DND-41 (cell line): ENCODE measurements around the gene TTC39A.

Experiments used
- ATAC-seq: fragments of 200-7000 bp; cut with Tn5 transposase; 3 replicates; pipeline ENCODE4 v1.9.1; 2021; ENCODE audit warnings: low read depth; ENCODE audit not compliant: insufficient read depth
- DNase-seq: peaks from one replicate; pipeline ENCODE4 v3.0.0-alpha.2; 2020
- H2AFZ ChIP-seq: 2 replicates; pipeline ENCODE4 v1.6.0; 2012; ENCODE audit warnings: low read depth, low read length
- H3K27ac ChIP-seq: 2 replicates; pipeline ENCODE4 v1.5.1; 2012; ENCODE audit warnings: low read length, inconsistent platforms
- H3K27me3 ChIP-seq: fragments of 200-600 bp; sonication (generic); 2 replicates; pipeline ENCODE4 v1.6.0; 2012; ENCODE audit warnings: low read length, mild to moderate bottlenecking, inconsistent platforms; ENCODE audit not compliant: insufficient read depth, poor library complexity
- H3K36me3 ChIP-seq: 2 replicates; pipeline ENCODE4 v1.5.1; 2012; ENCODE audit warnings: low read length, inconsistent platforms; ENCODE audit not compliant: insufficient read depth
- H3K4me1 ChIP-seq: 2 replicates; pipeline ENCODE4 v1.5.1; 2012; ENCODE audit warnings: mild to moderate bottlenecking, low read length; ENCODE audit not compliant: insufficient read depth
- H3K4me2 ChIP-seq: 2 replicates; pipeline ENCODE4 v1.6.0; 2012; ENCODE audit warnings: mild to moderate bottlenecking, moderate library complexity, low read length, inconsistent platforms; ENCODE audit not compliant: insufficient read depth
- H3K4me3 ChIP-seq, 2 experiments: fragments of 200-600 bp in 1 of 2; shearing (Covaris generic) in 1 of 2; 2 replicates each; pipeline ENCODE4 v1.5.1; 2012 to 2016; ENCODE audit warnings: inconsistent platforms in 2 of 2, low read length in 2 of 2, mild to moderate bottlenecking in 2 of 2, low read depth in 1 of 2, moderate library complexity in 1 of 2
- H3K79me2 ChIP-seq: 2 replicates; pipeline ENCODE4 v1.6.0; 2012; ENCODE audit warnings: low read length, inconsistent platforms; ENCODE audit not compliant: insufficient read depth
- H3K9ac ChIP-seq: 2 replicates; pipeline ENCODE4 v1.6.0; 2012; ENCODE audit warnings: low read depth, mild to moderate bottlenecking, inconsistent platforms, low read length, moderate library complexity
- H3K9me3 ChIP-seq: 2 replicates; pipeline ENCODE4 v1.5.1; 2012; ENCODE audit warnings: low read length, moderate library complexity, mild to moderate bottlenecking, inconsistent platforms; ENCODE audit not compliant: insufficient read depth, severe bottlenecking
- H4K20me1 ChIP-seq: 2 replicates; pipeline ENCODE4 v1.6.0; 2012; ENCODE audit warnings: low read length; ENCODE audit not compliant: insufficient read depth
- CTCF ChIP-seq: IDR thresholded peaks from 2 replicates; pipeline ENCODE4 v1.5.1; 2012; ENCODE audit warnings: borderline replicate concordance, low read length, moderate library complexity, mild to moderate bottlenecking; ENCODE audit not compliant: poor library complexity, severe bottlenecking; ENCODE audit errors: extremely low read depth
- EZH2 ChIP-seq: IDR thresholded peaks from 3 replicates; pipeline ENCODE4 v1.6.1; 2012; ENCODE audit warnings: borderline replicate concordance, low read depth, mild to moderate bottlenecking, moderate library complexity, low read length, inconsistent platforms; ENCODE audit not compliant: severe bottlenecking

Gene TTC39A

GRCh38 chr1:51297401-51298321, 32.7 kb downstream of the TTC39A start:
- H3K4me1 ChIP-seq, result peaks cover 12% of the 10 kb centered on the region
- peak overlapping the region; percentile 28; the same call in 1 of the 2 replicates for H3K9ac ChIP-seq
- no peaks in the 10 kb centered on the region for H4K20me1 ChIP-seq
- no peaks in the 10 kb centered on the region for H3K79me2 ChIP-seq
- no peak overlapping the region for H3K27ac ChIP-seq
- no peak overlapping the region; the same call in 1 of the 2 replicates for H2AFZ ChIP-seq
- TF ChIP-seq EZH2, result no peak
- no peak for TF ChIP-seq CTCF
- ATAC-seq (no peak), DNase-seq (no peak)
- no peaks in the 10 kb centered on the region for H3K27me3 ChIP-seq
- no peaks in the 10 kb centered on the region for H3K9me3 ChIP-seq
- H3K36me3 ChIP-seq, result no peaks in the 10 kb centered on the region
- H3K4me3 ChIP-seq, result no peak overlapping the region
- no peak overlapping the region; the same call in 1 of the 2 replicates for H3K4me2 ChIP-seq

- no peaks in the 10 kb centered on the region for H3K36me3 ChIP-seq
- peak overlapping the region; percentile 72 for H3K4me2 ChIP-seq
- H3K9ac ChIP-seq, result peak overlapping the region; percentile 28
- TF ChIP-seq EZH2 (no peak), CTCF (peak; percentile 95)
- no peaks in the 10 kb centered on the region for H3K79me2 ChIP-seq
- H4K20me1 ChIP-seq, result no peaks in the 10 kb centered on the region
- peaks cover 12% of the 10 kb centered on the region for H3K4me1 ChIP-seq
- no peaks in the 10 kb centered on the region for H3K27me3 ChIP-seq
- peak overlapping the region in 1 of 2 experiments; percentile 51; a peak in 2 of 4 replicates for H3K4me3 ChIP-seq
- peak overlapping the region; percentile 82 for H2AFZ ChIP-seq
- DNase-seq (peak; percentile 87), ATAC-seq (peak; percentile 89)
- H3K27ac ChIP-seq, result peak overlapping the region; percentile 18; the same call in 1 of the 2 replicates
- no peaks in the 10 kb centered on the region for H3K9me3 ChIP-seq
Observed at GRCh38 chr1:51296383-51297357, 33.7 kb downstream of the TTC39A start.

- no peaks in the 10 kb centered on the region for H3K9me3 ChIP-seq
- no peak for ATAC-seq
- no peak overlapping the region; the same call in 1 of the 2 replicates for H3K4me2 ChIP-seq
- no peaks in the 10 kb centered on the region for H3K27me3 ChIP-seq
- H3K4me3 ChIP-seq, result no peak overlapping the region
- H3K79me2 ChIP-seq, result no peaks in the 10 kb centered on the region
- H3K27ac ChIP-seq, result no peak overlapping the region
- H3K4me1 ChIP-seq, result peaks cover 12% of the 10 kb centered on the region
- no peaks in the 10 kb centered on the region for H4K20me1 ChIP-seq
- no peak for DNase-seq
- peak overlapping the region; percentile 82; the same call in 1 of the 2 replicates for H2AFZ ChIP-seq
- H3K36me3 ChIP-seq, result no peaks in the 10 kb centered on the region
- no peak overlapping the region for H3K9ac ChIP-seq
- TF ChIP-seq EZH2 (no peak), CTCF (no peak)
Observed at GRCh38 chr1:51295926-51296325, 34.4 kb downstream of the TTC39A start.
